NCI-H82 treated with DMSO at 0.1 percent for 48 hours (cell line): ENCODE data around the gene MED1.
"Not testable (repeated sequence)": the region's sequence is repeated elsewhere in the genome, so short reads cannot be mapped to it uniquely, and the experiment has no call there.

Experiments used
- DNase-seq: peaks from one replicate; lab custom pipeline; 2025; ENCODE audit not compliant: unreplicated experiment; lab: John Stamatoyannopoulos, UW

MED1 gene

DNA sequence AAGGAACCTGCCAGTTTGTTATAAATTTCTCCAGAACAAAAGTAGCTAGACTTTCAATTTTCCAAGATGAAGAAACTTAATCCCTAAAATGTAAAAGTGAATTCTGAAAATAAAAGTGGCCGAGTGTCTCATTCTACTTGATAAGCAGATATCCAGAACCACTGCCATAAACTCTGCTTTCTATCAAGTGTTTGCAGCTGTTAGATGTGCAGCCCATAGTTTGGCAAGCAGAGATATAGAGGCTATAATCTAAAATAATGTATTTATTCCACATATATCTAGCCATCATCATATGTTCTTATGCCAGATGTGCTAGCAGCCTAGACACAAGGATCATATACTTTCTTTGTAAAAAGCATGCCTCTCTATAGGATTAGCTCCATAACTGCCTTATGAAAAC is 34.9 kb downstream of the MED1 start:
- DNase-seq = no peak

DNA sequence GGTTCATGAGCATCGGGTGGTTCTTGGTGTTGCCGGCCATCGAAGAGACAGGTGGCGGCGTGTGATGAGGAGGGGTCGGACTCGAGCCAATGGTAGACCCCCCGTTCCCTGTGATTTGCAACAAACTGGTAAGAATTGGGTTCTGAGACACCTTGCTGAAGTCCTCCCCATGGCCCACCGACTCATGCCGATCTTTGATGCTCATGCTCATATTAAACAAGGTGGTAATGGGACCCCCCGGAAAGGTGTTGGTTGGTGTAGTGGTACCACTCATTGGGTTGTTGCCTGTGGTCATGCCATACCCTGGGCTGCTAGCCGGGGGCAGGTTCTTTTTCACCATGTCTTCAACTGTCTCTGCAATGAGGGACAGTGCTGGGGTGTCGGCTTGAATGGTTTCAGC is 40.8 kb downstream of the MED1 start:
- no peak for DNase-seq

DNA sequence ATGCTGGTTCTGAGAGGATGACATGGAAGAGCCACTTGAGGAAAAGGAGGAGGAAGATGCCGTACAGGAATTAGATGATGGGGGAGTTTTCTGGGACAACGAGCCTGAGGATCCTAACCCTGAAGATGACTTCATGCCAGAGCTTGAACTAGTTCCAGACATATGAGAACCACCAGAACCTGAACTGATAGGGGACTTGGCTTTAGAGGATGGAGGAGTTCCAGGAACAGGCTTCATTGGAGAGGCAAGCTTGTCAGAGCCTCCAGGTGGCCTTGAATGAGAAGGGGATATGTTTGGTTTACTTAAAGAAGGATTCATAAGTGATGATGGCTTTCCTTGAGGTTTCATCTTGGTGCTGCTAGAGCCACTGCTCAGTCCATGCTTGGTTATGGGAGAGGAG is 42.7 kb downstream of the MED1 start:
- DNase-seq = no peak

DNA sequence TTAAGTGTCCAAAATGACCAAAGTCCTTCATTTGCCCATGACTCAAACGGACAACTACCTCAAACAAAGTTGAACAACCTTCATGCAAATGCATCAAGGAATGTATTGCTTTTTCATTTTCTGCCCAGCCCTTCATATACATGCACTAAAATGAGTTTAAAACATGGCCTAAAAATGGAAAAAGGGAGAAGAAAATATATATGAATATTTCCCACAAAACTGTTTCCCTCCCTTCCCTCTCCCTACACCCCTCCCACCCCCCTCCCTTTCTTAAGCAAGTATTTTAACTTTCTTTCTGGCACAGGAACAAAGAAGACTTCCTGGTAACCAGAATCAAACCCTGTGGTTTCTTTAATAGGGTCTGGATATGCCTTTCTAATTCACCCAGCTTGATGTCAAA is 44.1 kb downstream of the MED1 start:
- no peak for DNase-seq

DNA sequence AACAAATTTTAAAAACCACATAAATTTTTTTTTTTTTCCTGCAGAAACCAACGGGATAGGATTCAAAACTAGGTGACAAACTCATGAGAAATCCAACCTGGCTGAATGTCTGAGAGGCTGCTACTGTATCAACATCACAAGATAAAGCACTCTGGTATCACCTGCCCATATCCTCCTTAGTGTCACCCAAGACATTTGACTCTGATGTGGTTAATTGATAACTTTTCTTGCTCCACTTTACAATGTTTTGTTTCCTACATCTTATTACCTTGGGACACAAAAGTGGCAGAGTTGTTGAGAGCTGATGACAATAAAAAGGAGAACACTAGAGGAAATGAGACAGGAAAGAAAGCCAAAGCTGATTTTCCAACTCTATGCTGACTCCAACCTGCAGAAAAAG is 45.6 kb downstream of the MED1 start:
- no peak for DNase-seq

DNA sequence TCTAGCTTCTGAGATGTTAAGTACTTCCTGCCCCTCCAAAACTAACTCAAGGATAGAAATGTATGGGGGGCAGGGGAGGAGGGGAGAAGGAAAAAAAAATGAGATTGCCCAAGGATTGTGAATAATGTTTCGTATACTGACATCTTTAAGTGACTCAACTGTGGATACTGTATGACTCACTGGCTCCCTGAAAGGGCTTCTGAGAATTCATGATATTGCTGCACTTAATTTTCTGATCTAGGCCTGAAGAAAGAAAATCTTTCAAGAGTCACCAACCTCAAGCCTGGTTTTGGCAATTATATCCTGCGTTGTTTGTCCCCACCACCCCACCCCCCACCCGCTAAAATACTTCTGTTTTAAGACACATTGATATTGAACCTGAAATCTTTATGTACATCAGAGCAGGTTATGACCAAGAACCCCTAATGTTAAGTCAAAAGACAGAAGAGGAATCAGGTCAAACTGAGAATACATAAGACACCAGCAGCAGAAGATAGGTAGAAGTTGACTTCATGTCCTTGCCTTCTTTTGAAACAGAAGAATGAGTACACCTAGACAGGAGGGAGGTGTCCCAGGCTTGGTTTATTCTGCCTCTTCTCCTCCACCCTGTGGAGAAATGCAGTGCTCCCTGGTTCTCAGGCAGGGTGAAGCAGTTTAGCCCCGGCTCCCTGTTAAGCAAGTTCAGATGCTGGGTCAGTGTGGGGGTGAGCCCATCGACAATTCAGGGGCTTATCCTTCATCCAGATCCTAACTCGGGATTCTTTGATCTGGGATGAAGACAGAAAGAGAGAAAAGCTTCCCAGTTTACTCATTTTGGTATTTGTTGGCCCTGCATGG is 46.3 kb downstream of the MED1 start:
- DNase-seq = no peak

DNA sequence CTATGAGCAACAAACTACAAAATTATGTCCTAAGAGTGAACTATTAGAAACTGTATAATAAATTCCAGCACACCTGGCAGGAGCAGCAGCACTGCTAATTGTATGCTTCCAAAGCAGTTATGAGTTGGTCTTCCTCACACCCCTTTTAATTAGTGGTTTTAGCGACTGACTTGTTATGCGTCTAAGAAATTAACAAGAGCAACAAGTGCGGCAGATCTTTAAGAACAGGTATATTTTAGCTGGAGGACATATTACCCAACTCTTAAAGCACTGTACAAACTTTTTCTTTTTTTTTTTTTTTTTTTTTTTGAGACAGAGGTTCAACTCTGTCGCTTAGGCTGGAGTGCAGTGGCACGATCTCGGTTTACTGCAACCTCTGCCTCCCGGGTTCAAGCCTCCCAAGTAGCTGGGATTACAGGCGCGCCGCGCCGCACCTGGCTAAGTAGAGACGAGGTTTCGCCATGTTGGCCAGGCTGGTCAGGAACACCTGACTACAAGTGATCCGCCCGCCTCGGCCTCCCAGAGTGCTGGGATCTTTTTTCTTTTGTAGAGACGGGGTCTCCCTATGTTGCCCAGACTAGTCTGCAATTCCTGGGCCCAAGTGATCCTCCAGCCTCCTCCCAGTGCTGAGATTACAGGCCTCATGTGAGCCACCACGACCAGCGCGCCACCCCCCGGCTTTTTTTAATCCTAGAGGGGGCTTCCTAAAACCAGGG is 48.0 kb downstream of the MED1 start:
- no peak for DNase-seq

DNA sequence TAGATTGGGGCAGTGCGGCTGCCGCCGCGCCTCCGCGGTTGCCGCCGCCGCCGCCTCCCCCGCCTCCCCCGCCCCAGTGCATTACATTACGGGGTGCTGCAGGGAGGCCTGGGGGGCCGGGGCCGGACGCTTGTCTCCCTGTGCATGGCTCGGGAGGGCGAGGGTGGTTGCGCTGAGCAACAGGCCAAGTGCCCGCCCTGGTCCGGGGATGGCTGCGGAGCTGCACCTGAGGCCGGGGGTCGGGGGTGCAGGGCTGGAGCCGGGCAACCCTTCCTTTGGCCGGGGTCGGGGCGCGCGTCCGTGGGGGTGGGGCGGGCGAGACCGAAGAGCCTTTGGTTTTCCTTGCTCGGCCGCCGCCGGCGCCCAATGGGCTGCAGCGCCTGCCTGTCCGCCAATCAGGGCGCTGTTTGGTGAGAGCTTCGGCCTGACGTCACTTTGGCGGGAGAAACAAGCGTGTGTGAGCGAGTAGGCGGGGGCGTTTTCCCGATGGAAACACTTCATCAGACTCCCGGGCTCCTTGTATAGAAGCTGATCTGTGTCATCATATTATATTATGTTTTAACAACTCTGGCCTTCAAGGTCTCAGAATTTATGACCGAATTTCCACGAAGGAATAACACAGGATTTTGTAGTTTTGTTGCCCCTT is 48.7 kb downstream of the MED1 start:
- DNase-seq = peak; percentile 84

DNA sequence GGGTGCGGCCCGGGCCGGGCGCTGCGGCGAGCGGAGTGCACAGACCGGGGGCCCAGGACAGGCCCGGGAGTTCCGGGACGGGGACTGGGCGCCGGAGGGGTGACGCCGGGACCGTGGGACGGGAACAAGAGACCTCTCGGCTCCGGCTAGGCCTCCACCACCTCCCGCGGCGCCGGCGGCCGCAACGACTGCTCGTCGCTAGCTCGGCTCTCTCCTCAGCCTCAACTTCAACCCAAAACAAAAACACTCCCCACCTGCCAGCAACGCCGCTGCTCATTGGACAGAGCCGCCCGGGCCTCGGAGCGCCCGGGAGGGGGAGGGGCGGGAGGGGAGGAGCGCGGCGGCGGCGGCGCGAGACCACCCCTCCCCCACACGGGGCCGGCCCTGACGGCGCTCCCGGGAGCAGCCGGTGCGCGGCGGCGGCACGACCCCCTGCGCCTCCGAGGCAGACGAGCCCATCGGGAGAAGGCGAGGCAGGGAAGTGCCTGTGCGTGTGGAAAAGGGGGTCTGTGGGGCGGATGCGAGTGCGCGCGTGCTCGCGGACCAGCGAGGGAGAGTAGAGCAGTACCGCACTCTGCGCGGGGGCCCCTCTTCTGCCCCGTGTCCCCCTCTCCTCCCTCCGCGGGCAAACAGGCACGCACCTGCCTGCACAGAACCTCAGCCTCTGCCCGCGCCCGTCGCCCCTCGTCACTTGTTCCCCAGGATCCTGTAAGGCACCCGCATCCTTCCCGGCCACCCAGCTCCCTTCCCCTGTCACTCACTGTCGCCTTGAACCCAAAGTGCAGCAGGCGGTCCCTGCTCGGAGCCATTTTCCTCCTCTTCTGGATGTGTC is 49.4 kb downstream of the MED1 start, which contains the start of gene FBXL20:
TSS of gene FBXL20 (minus strand) at position 215 of the 832 bp plus-strand sequence. CDS start 224 bp downstream, outside the sequence.
- DNase-seq = peak; percentile 74

DNA sequence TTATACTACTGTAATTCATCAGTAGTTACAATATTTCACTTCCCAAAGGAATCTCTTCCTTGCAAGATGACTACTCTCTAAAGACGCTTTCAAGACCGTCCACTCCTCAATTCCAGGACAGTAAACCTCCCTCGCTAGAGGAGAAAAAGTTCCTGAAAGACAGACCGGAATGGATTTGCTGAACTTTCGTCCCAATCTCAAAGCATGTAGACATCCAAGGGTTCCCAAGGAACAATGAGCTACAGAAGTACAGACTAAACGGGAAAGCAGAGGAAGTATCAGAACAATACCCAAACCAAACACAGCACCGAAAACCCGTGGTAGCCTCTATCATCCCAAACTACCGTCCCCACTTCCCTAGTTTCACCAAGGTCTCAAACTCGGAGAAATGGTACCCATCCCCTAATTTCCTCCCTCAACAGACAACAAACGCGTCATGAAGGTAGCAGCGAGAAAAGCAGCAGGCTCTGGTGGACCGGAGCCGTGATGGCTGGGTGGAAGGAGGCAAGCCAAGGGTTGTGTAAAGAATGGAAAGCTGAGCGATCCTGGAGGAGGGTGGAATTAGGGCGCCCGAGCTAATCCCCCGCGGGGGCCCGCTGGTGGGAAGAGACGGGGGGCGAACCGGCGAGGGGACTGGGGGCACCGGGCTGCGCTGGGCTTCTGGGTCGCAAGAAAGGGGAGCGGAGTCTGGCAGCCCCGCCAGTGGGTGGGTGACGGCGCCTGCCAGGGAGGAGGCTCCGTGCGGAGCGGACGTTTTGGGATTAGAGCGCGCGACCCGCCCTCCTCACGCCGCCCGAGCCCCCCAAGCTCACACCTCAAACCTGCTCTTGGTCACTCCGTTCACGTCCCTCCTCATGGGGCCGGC is 50.3 kb downstream of the MED1 start:
- no peak for DNase-seq

DNA sequence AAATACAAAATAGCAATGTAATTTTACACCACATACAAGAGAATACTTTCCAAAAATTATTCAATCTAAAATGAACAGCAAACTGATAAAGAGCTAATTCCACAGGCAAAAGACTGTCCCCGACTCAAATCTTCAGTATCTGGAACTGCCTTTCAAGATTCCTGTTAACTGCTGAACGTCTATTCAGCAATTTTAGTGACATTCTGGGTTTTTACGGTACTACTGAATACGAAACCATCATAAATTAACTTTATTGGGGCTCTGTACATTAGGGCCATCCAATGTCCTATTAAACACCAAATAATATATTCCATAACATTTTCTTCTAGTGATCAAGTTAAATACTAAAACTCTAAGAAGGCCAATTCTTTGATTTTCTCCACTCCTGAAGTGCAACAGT is 51.3 kb downstream of the MED1 start:
- DNase-seq = no peak

DNA sequence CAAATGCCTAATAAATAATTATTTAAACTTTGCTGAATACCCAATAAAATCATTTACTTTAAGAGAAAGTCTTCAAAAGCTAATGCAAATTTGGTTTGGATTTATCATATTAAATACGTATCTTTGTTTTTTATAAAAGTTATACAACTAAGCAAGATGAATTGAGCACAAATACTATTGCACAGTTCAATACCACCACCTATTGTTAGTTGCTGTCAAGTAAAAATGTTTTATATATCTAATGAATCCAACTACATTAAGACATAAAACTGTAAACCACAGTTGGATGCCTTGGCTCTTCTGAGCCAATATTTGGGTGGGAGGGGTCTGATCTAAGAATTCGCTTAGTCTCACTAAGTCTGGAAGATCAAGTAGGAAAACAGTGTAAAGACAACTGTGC is 57.3 kb downstream of the MED1 start:
- DNase-seq = no peak

DNA sequence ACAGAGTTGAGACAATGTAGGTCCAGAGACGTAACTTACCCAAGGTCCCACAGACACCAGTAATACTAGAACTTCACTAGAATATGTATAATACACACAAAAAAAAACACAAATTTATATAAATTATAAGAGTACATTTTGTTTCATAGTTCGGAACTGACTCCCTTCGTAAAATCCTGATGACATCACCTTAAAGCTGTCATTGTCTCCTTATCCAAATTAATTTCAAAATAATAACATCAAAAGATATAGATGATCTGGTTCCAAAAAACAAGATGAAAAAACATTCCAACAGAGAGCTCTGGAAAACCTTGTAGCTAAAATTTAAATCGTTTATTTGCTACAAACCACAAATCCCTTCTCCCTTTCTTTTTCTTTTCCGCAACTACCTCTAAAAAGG is 59.6 kb downstream of the MED1 start:
- no peak for DNase-seq

DNA sequence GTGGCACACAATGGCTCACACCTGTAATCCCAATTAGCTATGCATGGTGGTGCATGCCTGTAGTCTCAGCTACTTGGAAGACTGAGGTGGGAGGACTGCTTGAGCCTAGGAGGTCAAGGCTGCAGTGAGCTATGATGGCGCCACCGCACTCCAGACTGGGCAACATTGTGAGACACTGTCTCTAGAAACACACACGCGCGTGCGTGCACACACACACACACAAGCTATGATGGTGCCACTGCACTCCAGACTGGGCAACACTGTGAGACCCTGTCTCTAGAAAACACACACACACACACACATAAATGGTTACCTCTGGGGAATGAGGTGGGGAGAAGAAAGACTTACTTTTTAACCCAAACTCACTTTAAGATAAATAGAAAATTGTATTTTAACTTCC is 66.0 kb downstream of the MED1 start:
- no peak for DNase-seq

DNA sequence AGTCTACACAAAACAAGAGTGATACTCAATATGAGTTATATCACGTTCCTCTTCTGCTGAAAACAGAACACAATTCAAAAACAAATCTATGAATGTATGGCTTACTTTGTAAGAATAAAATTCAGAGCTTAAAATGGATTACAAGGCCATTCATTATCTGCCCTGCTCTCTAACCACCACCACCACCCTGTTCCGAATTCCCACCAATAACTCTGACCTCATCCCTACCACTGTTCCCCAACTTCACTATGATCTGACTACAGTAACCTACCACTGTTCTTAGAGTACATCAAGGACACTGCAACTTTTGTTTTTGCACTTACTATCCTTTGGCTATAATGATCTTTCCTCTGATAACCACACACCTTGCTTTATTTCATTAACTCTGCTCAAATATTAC is 70.9 kb downstream of the MED1 start:
- DNase-seq = no peak

DNA sequence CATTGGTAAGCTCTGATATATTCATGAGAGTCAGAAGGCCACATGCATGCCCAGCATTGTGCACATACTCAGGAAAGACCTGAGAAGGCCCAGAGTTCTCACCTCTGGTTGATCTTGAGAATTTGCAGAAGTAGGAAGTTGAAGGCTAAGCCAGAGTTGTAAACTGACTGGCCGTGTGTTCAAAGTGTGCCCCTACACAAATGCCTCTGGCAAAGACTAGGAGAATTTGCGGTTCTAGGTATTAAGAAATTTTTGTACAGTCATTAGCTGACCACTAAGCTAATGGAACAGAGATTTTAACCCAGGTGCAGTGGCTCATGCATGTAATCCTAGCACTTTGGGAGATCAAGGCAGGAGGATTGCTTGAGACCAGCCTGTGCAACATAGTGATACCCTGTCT is 74.6 kb downstream of the MED1 start:
- DNase-seq = peak; percentile 15

DNA sequence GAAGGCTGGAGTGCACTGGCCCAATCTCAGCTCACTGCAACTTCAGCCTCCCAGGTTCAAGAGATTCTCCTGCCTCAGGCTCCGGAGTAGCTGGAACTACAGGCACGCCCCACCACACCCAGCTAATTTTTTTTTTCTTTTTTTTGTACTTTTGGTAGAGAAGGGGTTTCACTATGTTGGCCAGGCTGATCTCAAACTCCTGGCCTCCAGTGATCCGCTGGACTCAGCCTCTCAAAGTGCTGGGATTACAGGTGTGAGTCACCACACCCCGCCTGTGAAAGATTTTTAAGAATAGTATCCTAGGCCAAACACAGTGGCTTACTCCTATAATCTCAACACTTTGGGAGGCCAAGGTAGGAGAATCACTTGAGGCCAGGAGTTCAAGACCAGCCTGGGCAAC is 83.3 kb downstream of the MED1 start:
- not testable (repeated sequence) for DNase-seq

DNA sequence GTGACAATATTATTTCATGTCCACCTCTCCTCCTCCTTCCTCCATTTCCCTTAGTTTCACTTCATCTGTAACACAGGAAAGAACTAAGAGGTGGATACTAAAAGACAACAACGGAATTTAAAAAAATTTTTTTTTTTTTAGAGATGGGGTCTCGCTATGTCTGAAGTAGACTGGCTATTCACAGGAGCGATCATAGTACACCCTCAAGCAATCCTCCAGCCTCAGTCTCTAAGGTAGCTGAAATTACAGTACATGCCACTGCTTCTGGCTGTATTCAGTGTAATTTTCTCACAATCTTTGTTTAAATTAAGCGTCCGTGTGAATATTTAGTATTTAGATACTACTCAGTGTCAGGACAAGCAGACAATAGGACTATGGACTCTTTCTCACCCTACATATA is 85.2 kb downstream of the MED1 start:
- no peak for DNase-seq

DNA sequence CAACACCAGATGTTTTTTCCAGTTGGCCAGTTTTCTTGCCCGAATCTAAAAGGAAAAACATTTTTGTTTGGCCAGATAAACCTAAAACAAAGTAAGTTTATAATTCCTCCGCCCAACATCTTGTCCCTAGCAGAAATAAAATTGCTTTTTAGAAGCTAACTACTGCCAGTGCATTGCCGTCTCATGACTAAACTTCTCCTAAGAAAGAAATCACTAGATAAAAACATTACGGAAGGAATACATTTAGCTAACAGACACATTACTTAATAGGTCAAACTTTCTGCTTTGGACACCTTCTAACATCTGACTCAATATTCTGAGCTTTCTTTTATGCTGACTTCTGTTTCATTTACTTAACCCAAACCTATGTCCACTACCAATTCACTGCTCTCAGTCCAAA is 85.8 kb downstream of the MED1 start:
- no peak for DNase-seq
